Measurements from ENCODE around the gene CACNA1S. TPM values are rescaled to one million over a fixed set of nuclear protein-coding genes. Genes with fewer than 3 reads are reported as not detected.

CACNA1S gene
- total RNA-seq, 1 experiment from 2014 or later: 0.02 TPM

- ATAC-seq (no peak), DNase-seq (ENCODE audit: low spot score) (no peak)
- H3K27me3 Mint-ChIP-seq (ENCODE audit: low read depth): no peaks in the 10 kb centered on the region
- H3K27ac Mint-ChIP-seq: no peak overlapping the region
- H3K36me3 Mint-ChIP-seq: peaks cover 8% of the 10 kb centered on the region
- H3K4me1 Mint-ChIP-seq: no peaks in the 10 kb centered on the region
- TF ChIP-seq ZNF671 (CRISPR knock-in tag; IDR thresholded peaks at IDR 0.05): no peak
- TF ChIP-seq USF1 (CRISPR knock-in tag; IDR thresholded peaks at IDR 0.05): no peak
- no peak for TF ChIP-seq JUN (CRISPR knock-in tag; IDR thresholded peaks at IDR 0.05)
- TF ChIP-seq NFYB (CRISPR knock-in tag; conservative IDR thresholded peaks at IDR 0.05; ENCODE audit: low read depth): no peak
- no peak for TF ChIP-seq USF2 (CRISPR knock-in tag; IDR thresholded peaks at IDR 0.05)
- TF ChIP-seq SMAD3 (CRISPR knock-in tag; IDR thresholded peaks at IDR 0.05; ENCODE audit: borderline replicate concordance): no peak
- no peak for TF ChIP-seq MLX (CRISPR knock-in tag; IDR thresholded peaks at IDR 0.05)
- no peak for TF ChIP-seq TEAD1 (CRISPR knock-in tag; IDR thresholded peaks at IDR 0.05)
- no peak for TF ChIP-seq NR1H2 (CRISPR knock-in tag; IDR thresholded peaks at IDR 0.05)
- no peak for TF ChIP-seq ZNF263 (CRISPR knock-in tag; IDR thresholded peaks at IDR 0.05; ENCODE audit: low read depth)
- no peak for TF ChIP-seq GTF2I (CRISPR knock-in tag; conservative IDR thresholded peaks at IDR 0.05)
- no peak for TF ChIP-seq HMGA2 (CRISPR knock-in tag; IDR thresholded peaks at IDR 0.05)
- no peak for TF ChIP-seq FOXP4 (CRISPR knock-in tag; IDR thresholded peaks at IDR 0.05)
- TF ChIP-seq KAT7 (CRISPR knock-in tag; IDR thresholded peaks at IDR 0.05; ENCODE audit: borderline replicate concordance): no peak
- no peak for TF ChIP-seq NR3C1 (CRISPR knock-in tag; conservative IDR thresholded peaks at IDR 0.05; ENCODE audit: low read depth)
- H3K9me3 Mint-ChIP-seq: no peaks in the 10 kb centered on the region
- ChIA-PET CTCF (interaction anchor here (1.4 to 1.8 kb wide), 2 partner anchors 20 to 27 kb away, joined by 6 to 10 read pairs; no protein-coding TSS in a partner anchor), POLR2A (no interaction called here)
- H3K4me3 Mint-ChIP-seq: no peak overlapping the region
Observed at GRCh38 chr1:200999667-201000066, 112.6 kb downstream of the CACNA1S start.

GRCh38 chr1:200998323-200998722 is 113.9 kb downstream of the CACNA1S start:
- no peak overlapping the region for H3K27ac Mint-ChIP-seq
- no peaks in the 10 kb centered on the region for H3K27me3 Mint-ChIP-seq (ENCODE audit: low read depth)

More at GRCh38 chr1:200998323-200998722, 113.9 kb downstream of the CACNA1S start:
- no peak for ATAC-seq
- POLR2A ChIA-PET: interaction anchor here (0.6 kb wide), 1 partner anchor 106 kb away, joined by 3 read pairs; no protein-coding TSS in a partner anchor
- no peaks in the 10 kb centered on the region for H3K4me1 Mint-ChIP-seq
- H3K4me3 Mint-ChIP-seq: no peak overlapping the region
- TF ChIP-seq HMGXB4 (CRISPR knock-in tag; IDR thresholded peaks at IDR 0.05): no peak
- TF ChIP-seq FOXK1 (CRISPR knock-in tag; IDR thresholded peaks at IDR 0.05): no peak
- TF ChIP-seq FOXJ3 (CRISPR knock-in tag; IDR thresholded peaks at IDR 0.05; ENCODE audit: borderline replicate concordance): no peak
- TF ChIP-seq ZNF219 (CRISPR knock-in tag; IDR thresholded peaks at IDR 0.05; ENCODE audit: borderline replicate concordance): no peak
- TF ChIP-seq ATF3 (CRISPR knock-in tag; conservative IDR thresholded peaks at IDR 0.05): no peak
- no peak for TF ChIP-seq CREM (CRISPR knock-in tag; IDR thresholded peaks at IDR 0.05)
- TF ChIP-seq ZNF532 (CRISPR knock-in tag; IDR thresholded peaks at IDR 0.05; ENCODE audit: borderline replicate concordance): no peak
- TF ChIP-seq TEAD1 (CRISPR knock-in tag; IDR thresholded peaks at IDR 0.05): no peak
- peaks cover 8% of the 10 kb centered on the region for H3K36me3 Mint-ChIP-seq
- no peak for DNase-seq (ENCODE audit: low spot score)
- H3K9me3 Mint-ChIP-seq: no peaks in the 10 kb centered on the region
- CTCF ChIA-PET: interaction anchor here (0.7 to 1.8 kb wide), 3 partner anchors 19 to 172 kb away, joined by 3 to 7 read pairs (median 6); no protein-coding TSS in a partner anchor

Measured in WTC11 (cell line).